Fibroblast of lung (primary cell): ENCODE data around the gene RHEBL1. TPM values are rescaled to one million over a fixed set of nuclear protein-coding genes. Genes with fewer than 3 reads are reported as not detected.

Experiments
- DNase-seq, 2 donors: peaks; one replicate each; pipeline versions ENCODE4 v3.0.0 to v3.0.0-alpha.2; 2010; ENCODE audit warnings: low read depth in 2 of 2
- H2AFZ ChIP-seq: 2 replicates; pipeline ENCODE4 v1.5.1; 2012; ENCODE audit warnings: low read length, control low read depth, inconsistent platforms
- H3K27ac ChIP-seq: 2 replicates; pipeline ENCODE4 v1.5.1; 2011; ENCODE audit warnings: low read length, control low read depth; ENCODE audit not compliant: insufficient read depth
- H3K27me3 ChIP-seq: 2 replicates; pipeline ENCODE4 v1.5.1; 2011; ENCODE audit warnings: mild to moderate bottlenecking, low read length; ENCODE audit not compliant: control insufficient read depth, insufficient read depth
- H3K36me3 ChIP-seq: 2 replicates; pipeline ENCODE4 v1.5.1; 2011; ENCODE audit warnings: low read length; ENCODE audit not compliant: control insufficient read depth, insufficient read depth
- H3K4me1 ChIP-seq: 2 replicates; pipeline ENCODE4 v1.5.1; 2011; ENCODE audit warnings: low read length; ENCODE audit not compliant: control insufficient read depth, insufficient read depth; ENCODE audit errors: extremely low read depth
- H3K4me2 ChIP-seq: 2 replicates; pipeline ENCODE4 v1.5.1; 2011; ENCODE audit warnings: low read length, control low read depth; ENCODE audit not compliant: insufficient read depth; ENCODE audit errors: extremely low read depth
- H3K4me3 ChIP-seq, 4 experiments: fragments of 200-600 bp in 1 of 4; sonication (generic) in 1 of 4; replicated peaks in 1 of 4; 2 replicates each; pipeline ENCODE4 v1.5.1; 2011 to 2016; ENCODE audit warnings: low read length in 4 of 4, low read depth in 3 of 4, mild to moderate bottlenecking in 3 of 4, control low read depth in 2 of 4, inconsistent platforms in 1 of 4, mixed read lengths in 1 of 4; ENCODE audit not compliant: insufficient read depth in 1 of 4; ENCODE audit errors: control extremely low read depth in 1 of 4
- H3K79me2 ChIP-seq: 2 replicates; pipeline ENCODE4 v1.5.1; 2012; ENCODE audit warnings: mild to moderate bottlenecking, low read length, inconsistent platforms; ENCODE audit not compliant: control insufficient read depth, insufficient read depth
- H3K9ac ChIP-seq: 2 replicates; pipeline ENCODE4 v1.5.1; 2011; ENCODE audit warnings: mild to moderate bottlenecking, low read length, control low read depth; ENCODE audit not compliant: insufficient read depth
- H3K9me3 ChIP-seq: 2 replicates; pipeline ENCODE4 v1.5.1; 2012; ENCODE audit warnings: low read depth, low read length; ENCODE audit not compliant: control insufficient read depth, insufficient read depth
- H4K20me1 ChIP-seq: 2 replicates; pipeline ENCODE4 v1.5.1; 2011; ENCODE audit warnings: low read length; ENCODE audit not compliant: control insufficient read depth, insufficient read depth; ENCODE audit errors: extremely low read depth
- EZH2 ChIP-seq: IDR thresholded peaks from 2 replicates; pipeline ENCODE4 v1.5.1; 2012; ENCODE audit warnings: low read length, control low read depth, mild to moderate bottlenecking; ENCODE audit errors: missing control alignments
- polyA plus RNA-seq, 2 donors: library from polyadenylated mRNA; depleted of rRNA in 1 of 2; stranded (reverse) in 1 of 2; unstranded in 1 of 2; fragments of >200 nt; gene quantifications; 2 replicates each; pipeline ENCODE4 v1.2.1, GENCODE V29; 2011 to 2012; ENCODE audit warnings: missing spikeins in 1 of 2
- total RNA-seq: library from RNA; depleted of rRNA; stranded (reverse); fragments of >200 nt; gene quantifications from 2 replicates; pipeline ENCODE4 v1.2.1, GENCODE V29; 2014
- TF ChIP-seq, protein P1 (sequence below), 2 donors: IDR thresholded peaks in 1 of 2; conservative IDR thresholded peaks in 1 of 2; 1 replicate in 1 of 2; 2 replicates in 1 of 2; pipeline ENCODE4 v1.5.1; 2011 to 2012; ENCODE audit warnings: low read length in 2 of 2, control low read depth in 1 of 2, inconsistent platforms in 1 of 2, low read depth in 1 of 2, mild to moderate bottlenecking in 1 of 2

Gene RHEBL1
- total and polyA plus RNA-seq, 2 donors (not counting 1 experiment from before 2014, with no cell fraction given): 0.33 to 0.41 TPM

GRCh38 chr12:49026678-49027480, 42.9 kb downstream of the RHEBL1 start:
- Histone ChIP-seq H3K4me3 (no peak overlapping the region), H3K27me3 (no peaks in the 10 kb centered on the region), H3K9ac (no peak overlapping the region), H3K9me3 (no peaks in the 10 kb centered on the region), H3K36me3 (peaks cover 34% of the 10 kb centered on the region), H4K20me1 (no peaks in the 10 kb centered on the region), H3K27ac (no peak overlapping the region), H3K4me2 (no peak overlapping the region), H3K4me1 (no peaks in the 10 kb centered on the region), H2AFZ (no peak overlapping the region), H3K79me2 (no peaks in the 10 kb centered on the region)
- TF ChIP-seq, protein P1, sequence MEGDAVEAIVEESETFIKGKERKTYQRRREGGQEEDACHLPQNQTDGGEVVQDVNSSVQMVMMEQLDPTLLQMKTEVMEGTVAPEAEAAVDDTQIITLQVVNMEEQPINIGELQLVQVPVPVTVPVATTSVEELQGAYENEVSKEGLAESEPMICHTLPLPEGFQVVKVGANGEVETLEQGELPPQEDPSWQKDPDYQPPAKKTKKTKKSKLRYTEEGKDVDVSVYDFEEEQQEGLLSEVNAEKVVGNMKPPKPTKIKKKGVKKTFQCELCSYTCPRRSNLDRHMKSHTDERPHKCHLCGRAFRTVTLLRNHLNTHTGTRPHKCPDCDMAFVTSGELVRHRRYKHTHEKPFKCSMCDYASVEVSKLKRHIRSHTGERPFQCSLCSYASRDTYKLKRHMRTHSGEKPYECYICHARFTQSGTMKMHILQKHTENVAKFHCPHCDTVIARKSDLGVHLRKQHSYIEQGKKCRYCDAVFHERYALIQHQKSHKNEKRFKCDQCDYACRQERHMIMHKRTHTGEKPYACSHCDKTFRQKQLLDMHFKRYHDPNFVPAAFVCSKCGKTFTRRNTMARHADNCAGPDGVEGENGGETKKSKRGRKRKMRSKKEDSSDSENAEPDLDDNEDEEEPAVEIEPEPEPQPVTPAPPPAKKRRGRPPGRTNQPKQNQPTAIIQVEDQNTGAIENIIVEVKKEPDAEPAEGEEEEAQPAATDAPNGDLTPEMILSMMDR (conservative IDR thresholded peaks at IDR 0.05 in 1 of 2, IDR thresholded peaks at IDR 0.05 in 1 of 2; ENCODE audit: low read depth in 1 of 2, low read length in 2 of 2): no peak
- no peak for TF ChIP-seq EZH2
- DNase-seq: no peak

DNA sequence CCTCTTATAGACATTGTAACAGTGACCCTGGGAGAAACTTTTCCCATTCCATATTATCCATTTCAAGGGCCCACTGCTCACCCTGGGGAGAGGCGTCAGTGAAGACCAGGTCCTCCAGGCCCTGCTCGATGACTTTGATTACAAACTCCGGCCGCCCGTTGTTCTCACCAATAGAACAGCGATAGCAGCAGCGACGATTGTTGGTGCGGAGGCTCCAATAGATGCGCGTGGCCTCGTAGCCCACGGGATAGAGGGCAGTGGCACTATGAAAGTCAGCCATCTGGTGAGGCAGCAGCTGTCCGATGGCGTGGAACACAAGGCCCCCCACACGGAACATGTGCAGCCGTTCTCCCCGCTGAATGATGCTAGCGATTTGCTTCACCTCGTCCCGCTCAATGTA, 43.7 kb downstream of the RHEBL1 start:
- Histone ChIP-seq H3K9ac (no peak overlapping the region), H3K27ac (no peak overlapping the region), H3K27me3 (no peaks in the 10 kb centered on the region), H3K79me2 (no peaks in the 10 kb centered on the region), H2AFZ (no peak overlapping the region), H3K4me2 (no peak overlapping the region), H3K4me1 (no peaks in the 10 kb centered on the region), H3K4me3 (no peak overlapping the region), H3K36me3 (peaks cover 32% of the 10 kb centered on the region), H3K9me3 (no peaks in the 10 kb centered on the region), H4K20me1 (no peaks in the 10 kb centered on the region)
- TF ChIP-seq EZH2: no peak
- TF ChIP-seq, protein P1 (conservative IDR thresholded peaks at IDR 0.05 in 1 of 2, IDR thresholded peaks at IDR 0.05 in 1 of 2; ENCODE audit: low read depth in 1 of 2, low read length in 2 of 2): no peak
- DNase-seq: no peak

- Histone ChIP-seq H3K27me3 (no peaks in the 10 kb centered on the region), H3K36me3 (peaks cover 32% of the 10 kb centered on the region), H2AFZ (no peak overlapping the region), H3K4me3 (no peak overlapping the region), H3K9me3 (no peaks in the 10 kb centered on the region), H3K27ac (no peak overlapping the region), H4K20me1 (no peaks in the 10 kb centered on the region), H3K4me2 (no peak overlapping the region), H3K9ac (no peak overlapping the region), H3K79me2 (no peaks in the 10 kb centered on the region), H3K4me1 (no peaks in the 10 kb centered on the region)
- TF ChIP-seq, protein P1 (conservative IDR thresholded peaks at IDR 0.05 in 1 of 2, IDR thresholded peaks at IDR 0.05 in 1 of 2; ENCODE audit: low read depth in 1 of 2, low read length in 2 of 2): no peak
- no peak for TF ChIP-seq EZH2
- DNase-seq: no peak
Measured at GRCh38 chr12:49025463-49025862, 44.3 kb downstream of the RHEBL1 start.
